Endothelial cell of umbilical vein (primary cell): ENCODE results near the gene FLRT3. TPM values are rescaled to one million over a fixed set of nuclear protein-coding genes. Genes with fewer than 3 reads are reported as not detected.

Experiments used
- BruUV-seq: library from RNA; stranded (reverse); fragments of 400-500 nt; replicated peaks from 2 replicates; lab custom pipeline; 2021; lab: Mats Ljungman, UMichigan
- CTCF ChIA-PET: fragments of 300-600, 350-600 bp; sonication (Branson Sonifier 250); formaldehyde crosslinking; loops from one replicate; lab custom pipeline; 2021; ENCODE audit warnings: antibody characterized with exemption, inconsistent platforms; lab: Charles Lee
- POLR2A ChIA-PET: fragments of 300-600, 350-600 bp; sonication (Branson Sonifier 250); formaldehyde crosslinking; loops from one replicate; lab custom pipeline; 2021; ENCODE audit warnings: antibody characterized with exemption, inconsistent platforms; lab: Charles Lee
- DNase-seq: peaks from one replicate; pipeline ENCODE4 v3.0.0-alpha.2; 2011; ENCODE audit warnings: low read depth, low spot score
- FAIRE-seq: peaks from 2 replicates; lab custom pipeline; 2011; peaks lifted over from hg19 to GRCh38; lab: Jason Lieb, UNC
- H2AFZ ChIP-seq: 2 replicates; pipeline ENCODE4 v1.6.0; 2012; ENCODE audit warnings: low read depth, low read length, control low read depth, inconsistent platforms
- H3K27ac ChIP-seq: 2 replicates; pipeline ENCODE4 v1.5.1; 2011; ENCODE audit warnings: low read depth, mild to moderate bottlenecking, control low read depth, low read length, moderate library complexity; ENCODE audit not compliant: insufficient read depth
- H3K27me3 ChIP-seq, 2 experiments: 2 replicates each; pipeline versions ENCODE4 v1.6.0 to v1.6.1; 2011; ENCODE audit warnings: low read length in 2 of 2, mixed read lengths in 1 of 2; ENCODE audit not compliant: control insufficient read depth in 2 of 2, insufficient read depth in 2 of 2
- H3K36me3 ChIP-seq, 2 experiments: 2 replicates in 1 of 2; 3 replicates in 1 of 2; pipeline ENCODE4 v1.5.1; 2011; ENCODE audit warnings: low read length in 2 of 2, mild to moderate bottlenecking in 1 of 2, moderate library complexity in 1 of 2; ENCODE audit not compliant: control insufficient read depth in 2 of 2, insufficient read depth in 2 of 2; ENCODE audit errors: extremely low read depth in 1 of 2
- H3K4me1 ChIP-seq: 3 replicates; pipeline ENCODE4 v1.5.1; 2011; ENCODE audit warnings: mild to moderate bottlenecking, low read length; ENCODE audit not compliant: control insufficient read depth, insufficient read depth; ENCODE audit errors: extremely low read depth
- H3K4me2 ChIP-seq: 2 replicates; pipeline ENCODE4 v1.6.1; 2011; ENCODE audit warnings: low read length, control low read depth, mixed read lengths; ENCODE audit not compliant: insufficient read depth
- H3K4me3 ChIP-seq, 3 experiments: fragments of 200-600 bp in 1 of 3; sonication (generic), shearing (Covaris generic) in 1 of 3; replicated peaks in 1 of 3; 2 replicates each; pipeline ENCODE4 v1.5.1; 2011 to 2016; ENCODE audit warnings: control low read depth in 3 of 3, low read length in 3 of 3, mild to moderate bottlenecking in 2 of 3, inconsistent platforms in 1 of 3, low read depth in 1 of 3, moderate library complexity in 1 of 3; ENCODE audit not compliant: insufficient read depth in 1 of 3
- H3K79me2 ChIP-seq: 2 replicates; pipeline ENCODE4 v1.6.0; 2012; ENCODE audit warnings: low read length, inconsistent platforms; ENCODE audit not compliant: control insufficient read depth, insufficient read depth
- H3K9ac ChIP-seq: replicated peaks from 2 replicates; pipeline ENCODE3; 2011; ENCODE audit warnings: low read length, control low read depth; ENCODE audit not compliant: insufficient read depth; ENCODE audit errors: extremely low read depth
- H3K9me1 ChIP-seq: replicated peaks from 3 replicates; pipeline ENCODE4 v1.6.0; 2011; ENCODE audit warnings: mild to moderate bottlenecking, low read length; ENCODE audit not compliant: control insufficient read depth, insufficient read depth; ENCODE audit errors: extremely low read depth
- H3K9me3 ChIP-seq: replicated peaks from 2 replicates; pipeline ENCODE4 v1.5.1; 2012; ENCODE audit warnings: low read length, inconsistent platforms; ENCODE audit not compliant: control insufficient read depth, insufficient read depth
- H4K20me1 ChIP-seq: replicated peaks from 2 replicates; pipeline ENCODE3; 2011; ENCODE audit warnings: mild to moderate bottlenecking, low read length; ENCODE audit not compliant: control insufficient read depth, insufficient read depth; ENCODE audit errors: extremely low read depth
- CTCF ChIP-seq, 2 donors: IDR thresholded peaks; 1 replicate in 1 of 2; 2 replicates in 1 of 2; pipeline ENCODE4 v1.5.1; 2011; ENCODE audit warnings: low read length in 2 of 2, mild to moderate bottlenecking in 2 of 2, moderate library complexity in 2 of 2, control low read depth in 1 of 2, inconsistent platforms in 1 of 2, low read depth in 1 of 2; ENCODE audit not compliant: insufficient read depth in 1 of 2; ENCODE audit errors: extremely low read depth in 1 of 2
- EZH2 ChIP-seq: IDR thresholded peaks from 2 replicates; pipeline ENCODE4 v1.6.1; 2012; ENCODE audit warnings: borderline replicate concordance, low read depth, mild to moderate bottlenecking, moderate library complexity, low read length, inconsistent platforms; ENCODE audit not compliant: severe bottlenecking
- FOS ChIP-seq: IDR thresholded peaks from 2 replicates; pipeline ENCODE4 v1.6.1; 2011; ENCODE audit warnings: mild to moderate bottlenecking, low read length, moderate library complexity, borderline replicate concordance; ENCODE audit not compliant: insufficient read depth
- GATA2 ChIP-seq: IDR thresholded peaks from 2 replicates; pipeline ENCODE4 v1.7.0; 2011; ENCODE audit warnings: low read depth, mild to moderate bottlenecking, moderate library complexity, mixed read lengths, low read length; ENCODE audit not compliant: insufficient read length, insufficient read depth
- JUN ChIP-seq: IDR thresholded peaks from 2 replicates; pipeline ENCODE4 v1.6.1; 2011; ENCODE audit warnings: borderline replicate concordance, low read depth; ENCODE audit not compliant: insufficient read length, insufficient read depth
- MAX ChIP-seq: IDR thresholded peaks from 2 replicates; pipeline ENCODE4 v1.6.1; 2011; ENCODE audit not compliant: insufficient read depth, insufficient read length
- MYC ChIP-seq: IDR thresholded peaks from one replicate; pipeline ENCODE4 v1.6.1; 2011; ENCODE audit warnings: mild to moderate bottlenecking, low read depth, low read length
- POLR2A ChIP-seq: IDR thresholded peaks from 2 replicates; pipeline ENCODE4 v1.6.1; 2012; ENCODE audit warnings: low read depth, mild to moderate bottlenecking, control low read depth, low read length
- POLR2AphosphoS5 ChIP-seq: IDR thresholded peaks from 2 replicates; pipeline ENCODE4 v1.6.1; 2012; ENCODE audit warnings: low read depth, mild to moderate bottlenecking, control low read depth, low read length, moderate library complexity; ENCODE audit not compliant: insufficient read depth
- dilution Hi-C: fragments of 300-500 bp; cut with MboI; formaldehyde crosslinking; loops from one replicate; pipeline ENCODE4 v1.15.0; 2019; ENCODE audit warnings: low sequenced_read_pairs; ENCODE audit not compliant: extremely low pct_ligation_motif_present
- intact Hi-C: fragments of 100-400 bp; cut with micrococcal nuclease; formaldehyde crosslinking; loops from one replicate; pipeline ENCODE4 v1.10.0; 2022
- polyA plus RNA-seq, 4 experiments: library from polyadenylated mRNA; depleted of rRNA in 3 of 4; stranded (reverse) in 3 of 4; unstranded in 1 of 4; fragments of >200 nt; gene quantifications; 2 replicates each; pipeline versions ENCODE4 v1.2.1 to v1.2.3, GENCODE V29; 2011 to 2012; ENCODE audit warnings: missing spikeins in 1 of 4
- total RNA-seq: library from RNA; stranded (reverse); gene quantifications from 2 replicates; pipeline ENCODE4 v1.2.3, GENCODE V29; 2021

FLRT3 gene
- total and polyA plus RNA-seq, 2 donors (not counting 3 experiments of a cell fraction or from before 2014, with no cell fraction given), result 0.06 to 0.13 TPM

GRCh38 chr20:14312001-14312400 is 25.4 kb downstream of the FLRT3 start:
- Histone ChIP-seq H3K27me3 (no peaks in the 10 kb centered on the region), H3K4me3 (no peak overlapping the region), H4K20me1 (no peaks in the 10 kb centered on the region), H3K27ac (no peak overlapping the region), H3K9ac (no peak overlapping the region), H3K4me1 (no peaks in the 10 kb centered on the region), H3K36me3 (no peaks in the 10 kb centered on the region), H3K79me2 (no peaks in the 10 kb centered on the region), H3K4me2 (no peak overlapping the region), H2AFZ (no peak overlapping the region), H3K9me1 (no peaks in the 10 kb centered on the region), H3K9me3 (no peaks in the 10 kb centered on the region)
- POLR2A ChIA-PET, result no interaction called here
- DNase-seq (no peak), FAIRE-seq (no peak)
- intact Hi-C loops (no loop called here), dilution Hi-C loops (no loop called here)
- no TSS peak for BruUV-seq
- CTCF ChIA-PET, result no interaction called here
- TF ChIP-seq FOS (no peak), POLR2A (no peak), MAX (no peak), POLR2AphosphoS5 (no peak), CTCF (IDR thresholded peaks at IDR 0.05; ENCODE audit: extremely low read depth in 1 of 2, insufficient read depth in 1 of 2, low read depth in 1 of 2, low read length in 2 of 2) (no peak), JUN (no peak), EZH2 (no peak), MYC (no peak), GATA2 (no peak)
